Activated naive CD8-positive, alpha-beta T cell treated with anti-CD3 and anti-CD28 coated beads for 36 hours (primary cell): ENCODE measurements around the gene BRICD5. TPM values are rescaled to one million over a fixed set of nuclear protein-coding genes. Genes with fewer than 3 reads are reported as not detected.
A peak's percentile ranks its signal among the peaks of the same experiment; 100 is the strongest.

Experiments used
- DNase-seq: peaks from one replicate; pipeline ENCODE4 v3.0.0; 2021
- H3K27ac Mint-ChIP-seq: one replicate; pipeline ENCODE4 v1.8.0; 2022; ENCODE audit warnings: mild to moderate bottlenecking, moderate library complexity, mixed read lengths
- H3K27me3 Mint-ChIP-seq: one replicate; pipeline ENCODE4 v1.8.0; 2022; ENCODE audit warnings: mild to moderate bottlenecking, mixed read lengths
- H3K36me3 Mint-ChIP-seq: one replicate; pipeline ENCODE4 v1.8.0; 2021; ENCODE audit warnings: mild to moderate bottlenecking, mixed read lengths
- H3K4me1 Mint-ChIP-seq: one replicate; pipeline ENCODE4 v1.8.0; 2021; ENCODE audit warnings: mixed read lengths
- H3K4me3 Mint-ChIP-seq: one replicate; pipeline ENCODE4 v1.8.0; 2022; ENCODE audit warnings: mild to moderate bottlenecking, moderate library complexity, mixed read lengths
- H3K9me3 Mint-ChIP-seq: one replicate; pipeline ENCODE4 v1.8.0; 2022; ENCODE audit warnings: mixed read lengths
- total RNA-seq, 2 experiments: library from RNA; stranded (reverse); gene quantifications; one replicate each; pipeline ENCODE4 v1.2.3, GENCODE V29; 2021

BRICD5 gene
- total RNA-seq, 2 experiments from 2014 or later = 2.3 to 6.4 TPM

DNA sequence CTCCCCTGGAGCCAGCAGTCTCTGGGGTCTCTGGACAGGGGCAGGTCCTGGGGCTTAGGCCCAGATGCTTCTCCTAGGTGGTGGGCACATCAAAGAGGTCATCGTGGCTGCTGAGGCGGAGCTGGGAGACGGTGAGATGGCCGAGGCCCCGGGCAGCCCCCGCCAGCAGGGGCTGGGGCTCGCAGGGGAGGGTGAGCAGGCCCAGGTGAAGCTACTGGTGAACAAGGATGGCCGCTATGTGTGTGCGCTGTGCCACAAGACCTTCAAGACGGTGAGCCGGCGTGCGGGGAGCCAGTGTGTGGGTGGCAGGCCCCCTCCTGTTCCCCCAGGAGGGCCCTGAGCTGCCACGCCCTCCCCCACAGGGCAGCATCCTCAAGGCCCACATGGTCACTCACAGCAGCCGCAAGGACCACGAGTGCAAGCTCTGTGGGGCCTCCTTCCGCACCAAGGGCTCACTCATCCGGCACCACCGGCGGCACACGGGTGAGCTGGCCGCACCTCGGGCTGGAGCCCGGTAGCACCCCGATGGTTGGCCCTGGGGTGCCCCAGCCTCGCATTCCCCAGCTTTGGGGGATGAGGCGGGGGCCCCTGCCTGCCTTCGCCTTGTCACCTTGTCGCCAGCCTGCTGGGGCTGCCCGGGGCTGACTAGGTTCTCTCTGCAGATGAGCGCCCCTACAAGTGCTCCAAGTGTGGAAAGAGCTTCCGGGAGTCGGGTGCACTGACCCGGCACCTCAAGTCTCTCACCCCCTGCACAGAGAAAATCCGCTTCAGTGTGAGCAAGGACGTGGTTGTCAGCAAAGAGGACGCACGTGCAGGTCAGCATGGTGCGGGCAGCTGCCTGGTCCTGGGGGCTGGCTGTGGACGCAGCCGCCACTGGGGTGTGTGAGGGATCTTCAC lies 21.7 kb upstream of the BRICD5 start:
- Mint-ChIP-seq H3K4me3 (no peak overlapping the region), H3K36me3 (peaks cover 12% of the 10 kb centered on the region), H3K4me1 (no peaks in the 10 kb centered on the region), H3K27me3 (peaks cover 2% of the 10 kb centered on the region), H3K9me3 (no peaks in the 10 kb centered on the region), H3K27ac (no peak overlapping the region)
- no peak for DNase-seq

DNA sequence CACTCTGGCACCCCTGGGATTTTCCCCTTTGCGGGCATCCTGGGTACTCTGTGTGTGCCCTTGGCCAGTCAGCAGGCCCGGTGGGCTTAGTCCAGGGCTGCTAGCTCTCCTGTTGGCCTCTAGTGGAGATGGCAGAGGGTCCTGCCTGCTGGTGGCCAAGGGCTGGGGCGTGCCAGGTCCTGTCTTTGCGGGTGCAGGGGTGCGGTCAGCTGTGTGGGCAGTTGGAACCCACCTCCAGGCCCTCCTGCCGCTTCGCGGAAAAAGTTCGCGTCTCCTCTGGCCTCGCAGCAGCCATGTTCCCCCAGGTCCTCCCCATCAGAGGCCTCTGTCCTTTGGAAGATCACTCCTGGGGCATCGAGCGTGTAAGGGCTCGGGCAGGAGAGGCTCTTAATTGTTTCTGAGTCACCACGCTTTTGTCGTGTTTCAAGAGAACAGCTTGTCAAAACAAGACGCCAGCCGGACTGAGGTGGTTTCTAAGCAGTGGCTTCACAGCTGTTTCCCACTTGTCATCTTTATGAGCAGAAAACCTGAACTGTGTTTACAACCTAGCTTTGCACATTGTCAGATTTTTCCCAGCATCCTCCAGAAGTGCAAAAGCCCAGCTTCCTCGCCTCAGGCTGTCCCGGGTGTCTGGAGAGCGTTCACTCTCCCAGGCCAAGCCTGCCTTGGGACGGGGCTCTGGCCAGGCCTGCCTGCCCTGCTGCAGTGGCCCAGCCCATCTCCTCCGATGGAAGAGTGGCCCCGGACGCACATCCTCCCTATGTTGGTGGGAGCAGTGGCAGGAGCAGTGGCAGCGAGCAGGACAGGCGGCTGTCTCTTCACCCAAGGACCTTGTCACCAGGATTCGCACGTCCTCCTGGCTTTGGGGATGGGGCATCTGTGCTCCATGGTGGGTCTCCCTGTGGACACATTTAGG lies 20.6 kb upstream of the BRICD5 start:
- H3K27ac Mint-ChIP-seq = no peak overlapping the region
- no peak overlapping the region for H3K4me3 Mint-ChIP-seq
- no peak for DNase-seq
- no peaks in the 10 kb centered on the region for H3K27me3 Mint-ChIP-seq
- no peaks in the 10 kb centered on the region for H3K9me3 Mint-ChIP-seq
- H3K4me1 Mint-ChIP-seq = peaks cover 1% of the 10 kb centered on the region
- H3K36me3 Mint-ChIP-seq = peaks cover 12% of the 10 kb centered on the region

- Mint-ChIP-seq H3K36me3 (peaks cover 15% of the 10 kb centered on the region), H3K4me3 (no peak overlapping the region), H3K27me3 (no peaks in the 10 kb centered on the region), H3K4me1 (peaks cover 6% of the 10 kb centered on the region), H3K9me3 (no peaks in the 10 kb centered on the region), H3K27ac (no peak overlapping the region)
- DNase-seq = no peak
Measured at GRCh38 chr16:2230376-2230775, 19.7 kb upstream of the BRICD5 start.

GRCh38 chr16:2229632-2230250 lies 19.1 kb upstream of the BRICD5 start:
- Mint-ChIP-seq H3K27ac (no peak overlapping the region), H3K4me3 (no peak overlapping the region), H3K27me3 (no peaks in the 10 kb centered on the region), H3K36me3 (peaks cover 16% of the 10 kb centered on the region), H3K4me1 (peaks cover 9% of the 10 kb centered on the region), H3K9me3 (no peaks in the 10 kb centered on the region)
- DNase-seq = no peak

- peaks cover 20% of the 10 kb centered on the region for H3K36me3 Mint-ChIP-seq
- no peak for DNase-seq
- H3K4me1 Mint-ChIP-seq = peaks cover 9% of the 10 kb centered on the region
- H3K27ac Mint-ChIP-seq = no peak overlapping the region
- no peak overlapping the region for H3K4me3 Mint-ChIP-seq
- H3K27me3 Mint-ChIP-seq = no peaks in the 10 kb centered on the region
- H3K9me3 Mint-ChIP-seq = no peaks in the 10 kb centered on the region
Measured at GRCh38 chr16:2229091-2229490, 18.4 kb upstream of the BRICD5 start.

GRCh38 chr16:2228161-2228824 lies 17.6 kb upstream of the BRICD5 start:
- no peak for DNase-seq
- Mint-ChIP-seq H3K27ac (no peak overlapping the region), H3K36me3 (peaks cover 17% of the 10 kb centered on the region)

GRCh38 chr16:2226918-2227317 lies 16.3 kb upstream of the BRICD5 start:
- Mint-ChIP-seq H3K4me3 (no peak overlapping the region), H3K9me3 (no peaks in the 10 kb centered on the region), H3K27ac (no peak overlapping the region), H3K36me3 (peaks cover 16% of the 10 kb centered on the region), H3K27me3 (no peaks in the 10 kb centered on the region), H3K4me1 (peaks cover 9% of the 10 kb centered on the region)
- no peak for DNase-seq

More at GRCh38 chr16:2228161-2228824, 17.6 kb upstream of the BRICD5 start:
- no peaks in the 10 kb centered on the region for H3K9me3 Mint-ChIP-seq
- H3K4me3 Mint-ChIP-seq = no peak overlapping the region
- H3K27me3 Mint-ChIP-seq = no peaks in the 10 kb centered on the region
- peaks cover 9% of the 10 kb centered on the region for H3K4me1 Mint-ChIP-seq

- peaks cover 13% of the 10 kb centered on the region for H3K36me3 Mint-ChIP-seq
- no peaks in the 10 kb centered on the region for H3K9me3 Mint-ChIP-seq
- H3K4me1 Mint-ChIP-seq = peaks cover 9% of the 10 kb centered on the region
- H3K4me3 Mint-ChIP-seq = peak overlapping the region; percentile 4
- no peak for DNase-seq
- H3K27ac Mint-ChIP-seq = no peak overlapping the region
- H3K27me3 Mint-ChIP-seq = no peaks in the 10 kb centered on the region
Measured at GRCh38 chr16:2226245-2226793, 15.7 kb upstream of the BRICD5 start.

DNA sequence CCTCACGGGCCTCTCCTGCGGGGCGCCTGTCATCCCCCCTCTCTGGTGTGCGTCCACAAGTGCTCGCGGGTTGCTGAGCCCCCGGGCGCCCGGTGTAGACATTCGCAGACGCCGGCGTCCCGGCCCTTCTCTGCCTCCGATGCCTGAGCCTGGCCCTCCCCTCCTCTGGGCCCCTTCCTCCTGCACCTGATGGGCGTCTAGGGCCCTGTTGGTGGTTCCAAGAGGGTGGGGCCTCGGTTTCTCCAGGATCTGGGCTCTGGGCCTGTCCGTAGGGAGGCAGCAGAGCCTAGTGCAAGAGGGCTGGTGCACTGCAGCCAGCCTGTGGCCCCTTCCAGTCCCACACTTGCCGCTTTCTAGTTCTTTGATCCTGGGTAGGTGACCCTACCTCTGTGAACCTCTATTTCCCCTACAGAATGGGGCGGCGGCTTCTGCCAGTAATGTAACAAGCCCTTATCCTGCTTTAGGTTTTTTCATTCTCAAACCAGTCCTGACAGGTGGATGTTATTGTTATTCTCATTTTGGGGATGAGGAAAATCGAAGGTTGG lies 13.4 kb upstream of the BRICD5 start:
- no peaks in the 10 kb centered on the region for H3K9me3 Mint-ChIP-seq
- no peaks in the 10 kb centered on the region for H3K27me3 Mint-ChIP-seq
- H3K36me3 Mint-ChIP-seq = peaks cover 10% of the 10 kb centered on the region
- DNase-seq = peak; percentile 41
- H3K4me1 Mint-ChIP-seq = peaks cover 9% of the 10 kb centered on the region
- peak overlapping the region; percentile 83 for H3K4me3 Mint-ChIP-seq
- H3K27ac Mint-ChIP-seq = peak overlapping the region; percentile 79

GRCh38 chr16:2223221-2223941 lies 12.7 kb upstream of the BRICD5 start, which contains the start of gene E4F1:
TSS of gene E4F1 (plus strand) at chr16:2223591. CDS start at chr16:2223614, 23 bp downstream.
- peak within 1 kb of the TSS; percentile 83 for H3K4me3 Mint-ChIP-seq
- DNase-seq = peak; percentile 100
- no peaks in the 10 kb centered on the region for H3K27me3 Mint-ChIP-seq
- H3K4me1 Mint-ChIP-seq = peaks cover 9% of the 10 kb centered on the region
- peak within 1 kb of the TSS; percentile 79 for H3K27ac Mint-ChIP-seq
- H3K9me3 Mint-ChIP-seq = no peaks in the 10 kb centered on the region
- peaks cover 8% of the 10 kb centered on the region for H3K36me3 Mint-ChIP-seq

DNA sequence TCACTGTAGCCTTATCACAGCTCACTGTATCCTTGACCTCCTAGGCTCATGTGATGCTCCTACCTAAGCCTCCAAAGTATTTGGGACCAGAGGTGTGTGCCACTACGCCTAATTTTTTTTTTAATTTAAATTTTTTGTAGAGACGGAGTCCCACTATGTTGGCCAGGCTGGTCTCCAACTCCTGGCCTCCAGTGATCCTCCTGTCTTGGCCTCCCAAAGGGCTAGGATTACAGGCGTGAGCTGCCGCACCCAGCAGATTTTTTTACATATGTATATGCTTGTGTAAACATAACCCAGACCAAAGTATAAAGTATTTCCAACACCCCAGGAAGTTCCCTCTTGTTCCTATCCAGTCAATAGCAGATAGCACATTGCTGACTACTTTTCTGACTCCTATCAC lies 5.7 kb upstream of the BRICD5 start:
- DNase-seq = no peak
- peaks cover 20% of the 10 kb centered on the region for H3K36me3 Mint-ChIP-seq
- no peaks in the 10 kb centered on the region for H3K27me3 Mint-ChIP-seq
- H3K4me3 Mint-ChIP-seq = peak overlapping the region; percentile 88
- H3K9me3 Mint-ChIP-seq = no peaks in the 10 kb centered on the region
- peaks cover 22% of the 10 kb centered on the region for H3K4me1 Mint-ChIP-seq
- H3K27ac Mint-ChIP-seq = peak overlapping the region; percentile 96

DNA sequence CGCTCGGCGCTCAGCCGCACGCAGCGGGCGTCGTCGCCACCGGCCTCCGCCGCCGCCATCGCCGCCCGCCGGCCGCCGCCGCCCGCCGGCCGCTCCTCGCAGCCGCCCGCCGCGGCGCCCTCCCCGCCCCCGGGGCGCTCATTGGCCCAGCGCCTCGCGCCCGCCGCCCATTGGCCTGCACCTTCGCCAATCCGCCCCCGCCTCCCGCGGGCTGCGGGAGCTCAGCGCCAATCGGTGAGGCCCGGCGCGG lies 4.0 kb upstream of the BRICD5 start, which contains the start of gene PGP:
Gene PGP, minus strand, starts transcription at position 122 of the 250 bp plus-strand sequence. Its CDS starts 63 bp downstream, at position 59.
- H3K27me3 Mint-ChIP-seq = no peaks in the 10 kb centered on the region
- H3K27ac Mint-ChIP-seq = peak within 1 kb of the TSS; percentile 96
- no peaks in the 10 kb centered on the region for H3K9me3 Mint-ChIP-seq
- peak within 1 kb of the TSS; percentile 88 for H3K4me3 Mint-ChIP-seq
- no peak for DNase-seq
- peaks cover 22% of the 10 kb centered on the region for H3K4me1 Mint-ChIP-seq
- H3K36me3 Mint-ChIP-seq = peaks cover 20% of the 10 kb centered on the region

DNA sequence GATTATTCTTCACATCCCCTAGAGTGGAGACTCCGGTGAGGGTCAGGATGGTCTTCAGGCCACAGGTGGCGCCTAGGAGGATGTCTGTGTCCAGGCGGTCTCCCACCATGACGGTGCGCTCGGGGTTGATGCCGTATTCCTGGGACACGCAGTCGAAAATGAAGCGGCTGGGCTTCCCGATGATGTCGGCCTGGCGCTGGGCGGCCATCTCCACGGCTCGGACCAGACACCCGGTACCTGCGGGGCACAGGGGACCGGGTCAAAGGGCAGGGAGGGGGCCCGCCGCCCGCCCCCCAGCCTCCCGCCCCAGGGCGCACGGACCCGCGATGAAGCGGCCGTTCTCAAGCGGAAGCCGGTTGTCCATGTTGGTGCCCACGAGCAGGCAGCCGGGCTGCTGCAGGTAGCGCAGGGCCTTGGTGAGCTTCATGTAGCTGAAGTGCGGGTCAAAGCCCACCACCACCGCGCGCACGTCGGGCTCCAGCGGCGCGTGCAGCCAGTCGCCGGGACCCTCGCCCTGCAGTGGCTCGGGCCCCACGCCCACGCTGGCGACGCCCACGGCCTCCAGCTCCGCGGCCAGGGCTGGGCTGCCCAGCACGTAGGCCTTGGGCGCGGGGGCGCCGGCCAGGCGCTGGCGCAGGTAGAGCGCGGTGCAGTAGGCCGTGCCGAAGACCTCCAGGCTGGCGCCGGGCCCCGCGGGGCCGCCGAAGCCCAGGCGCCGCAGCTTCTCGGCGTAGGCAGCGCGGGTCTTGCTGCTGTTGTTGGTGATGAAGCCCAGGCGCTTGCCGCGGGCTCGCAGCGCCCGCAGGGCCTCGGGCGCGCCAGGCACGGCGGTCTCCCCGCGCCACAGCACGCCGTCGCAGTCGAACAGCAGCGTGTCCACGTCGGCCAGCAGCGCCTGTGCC lies 3.4 kb upstream of the BRICD5 start:
- Mint-ChIP-seq H3K4me3 (peak overlapping the region; percentile 86), H3K9me3 (no peaks in the 10 kb centered on the region), H3K27ac (peak overlapping the region; percentile 20), H3K27me3 (no peaks in the 10 kb centered on the region), H3K4me1 (peaks cover 22% of the 10 kb centered on the region), H3K36me3 (peaks cover 20% of the 10 kb centered on the region)
- DNase-seq = peak; percentile 38
